H1 (cell line): ENCODE measurements around the gene CMKLR1. TPM values are rescaled to one million over a fixed set of nuclear protein-coding genes. Genes with fewer than 3 reads are reported as not detected.

Experiments used
- CTCF ChIA-PET: fragments of 300-600 bp; sonication (Branson Sonifier 250); formaldehyde crosslinking; loops from one replicate; lab custom pipeline; 2021; ENCODE audit not compliant: partially characterized antibody; lab: Charles Lee
- POLR2A ChIA-PET: fragments of 300-600 bp; sonication (Branson Sonifier 250); formaldehyde crosslinking; loops from one replicate; lab custom pipeline; 2021; ENCODE audit warnings: inconsistent platforms; ENCODE audit not compliant: partially characterized antibody; lab: Charles Lee
- DNase-seq, 2 experiments: peaks; one replicate each; pipeline versions ENCODE4 v3.0.0 to v3.0.0-alpha.2; 2010 to 2022; ENCODE audit warnings: low spot score in 2 of 2, low read depth in 1 of 2, mixed read lengths in 1 of 2
- FAIRE-seq: peaks from 2 replicates; lab custom pipeline; 2011; peaks lifted over from hg19 to GRCh38; lab: Jason Lieb, UNC
- H2AFZ ChIP-seq: 2 replicates; pipeline ENCODE4 v1.8.1; 2012; ENCODE audit warnings: low read length, inconsistent platforms
- H2AK5ac ChIP-seq: 2 replicates; pipeline ENCODE4 v1.6.1; 2013; ENCODE audit warnings: low read depth, low read length
- H2BK120ac ChIP-seq: replicated peaks from 2 replicates; pipeline ENCODE3; 2013; ENCODE audit warnings: low read depth, low read length, inconsistent platforms
- H2BK12ac ChIP-seq: 2 replicates; pipeline ENCODE4 v1.6.1; 2013; ENCODE audit warnings: low read depth, low read length
- H2BK15ac ChIP-seq: 2 replicates; pipeline ENCODE4 v1.6.1; 2013; ENCODE audit warnings: low read length
- H2BK20ac ChIP-seq: 2 replicates; pipeline ENCODE4 v1.6.1; 2013; ENCODE audit warnings: low read length
- H2BK5ac ChIP-seq: 2 replicates; pipeline ENCODE4 v1.6.1; 2013; ENCODE audit warnings: low read depth, low read length
- H3K14ac ChIP-seq: 2 replicates; pipeline ENCODE4 v1.6.1; 2013; ENCODE audit warnings: inconsistent platforms; ENCODE audit not compliant: insufficient read length
- H3K18ac ChIP-seq: 2 replicates; pipeline ENCODE4 v1.6.1; 2013; ENCODE audit warnings: low read length; ENCODE audit errors: extremely low read depth
- H3K23ac ChIP-seq: 2 replicates; pipeline ENCODE4 v1.6.1; 2013; ENCODE audit warnings: inconsistent platforms; ENCODE audit not compliant: insufficient read length
- H3K23me2 ChIP-seq: 2 replicates; pipeline ENCODE4 v1.6.1; 2013; ENCODE audit warnings: low read depth, low read length
- H3K27ac ChIP-seq: 2 replicates; pipeline ENCODE4 v1.6.1; 2011; ENCODE audit warnings: low read depth, low read length, inconsistent platforms
- H3K27me3 ChIP-seq, 4 experiments: replicated peaks in 1 of 4; 1 replicate in 1 of 4; 2 replicates in 3 of 4; pipeline versions ENCODE4 v1.6.1 to v1.8.1; 2011 to 2013; ENCODE audit warnings: low read length in 3 of 4, mild to moderate bottlenecking in 3 of 4, inconsistent platforms in 2 of 4, mixed read lengths in 2 of 4, moderate library complexity in 1 of 4; ENCODE audit not compliant: control insufficient read depth in 3 of 4, insufficient read depth in 3 of 4; ENCODE audit errors: extremely low read depth in 1 of 4
- H3K36me3 ChIP-seq, 4 experiments: 2 replicates each; pipeline versions ENCODE4 v1.6.1 to v1.8.1; 2011 to 2013; ENCODE audit warnings: mild to moderate bottlenecking in 4 of 4, low read length in 3 of 4, moderate library complexity in 2 of 4, control low read depth in 1 of 4, inconsistent platforms in 1 of 4; ENCODE audit not compliant: insufficient read depth in 4 of 4, control insufficient read depth in 2 of 4
- H3K4ac ChIP-seq: replicated peaks from 2 replicates; pipeline ENCODE3; 2013; ENCODE audit warnings: low read length, low read depth, mixed read lengths, inconsistent platforms; ENCODE audit not compliant: insufficient read length
- H3K4me1 ChIP-seq, 4 experiments: replicated peaks in 1 of 4; 1 replicate in 1 of 4; 2 replicates in 3 of 4; pipeline versions ENCODE4 v1.6.1 to v1.8.1; 2011 to 2013; ENCODE audit warnings: low read length in 3 of 4, inconsistent platforms in 2 of 4, mixed read lengths in 1 of 4; ENCODE audit not compliant: insufficient read depth in 4 of 4, control insufficient read depth in 3 of 4
- H3K4me2 ChIP-seq, 2 experiments: 2 replicates each; pipeline versions ENCODE4 v1.6.1 to v1.8.1; 2011 to 2013; ENCODE audit warnings: low read depth in 2 of 2, low read length in 2 of 2, control low read depth in 1 of 2, inconsistent platforms in 1 of 2, mild to moderate bottlenecking in 1 of 2; ENCODE audit not compliant: insufficient read depth in 1 of 2
- H3K4me3 ChIP-seq, 4 experiments: fragments of 200-600, 300-600 bp in 1 of 4; sonication (generic), shearing (Covaris generic), sonication (Bioruptor Twin) in 1 of 4; 2 replicates each; pipeline versions ENCODE4 v1.5.1 to v1.8.1; 2011 to 2016; ENCODE audit warnings: low read length in 4 of 4, low read depth in 3 of 4, control low read depth in 2 of 4, inconsistent platforms in 2 of 4, mild to moderate bottlenecking in 2 of 4, mixed read lengths in 1 of 4, moderate library complexity in 1 of 4; ENCODE audit not compliant: insufficient read depth in 2 of 4; ENCODE audit errors: extremely low read depth in 1 of 4
- H3K56ac ChIP-seq: replicated peaks from 2 replicates; pipeline ENCODE3; 2013; ENCODE audit warnings: low read depth, mild to moderate bottlenecking, mixed read lengths, low read length, inconsistent platforms; ENCODE audit not compliant: insufficient read length
- H3K79me1 ChIP-seq: 2 replicates; pipeline ENCODE4 v1.6.1; 2013; ENCODE audit warnings: low read depth, low read length, control low read depth
- H3K79me2 ChIP-seq, 2 experiments: 2 replicates each; pipeline versions ENCODE4 v1.6.1 to v1.8.1; 2012 to 2013; ENCODE audit warnings: low read length in 2 of 2, mild to moderate bottlenecking in 2 of 2, inconsistent platforms in 1 of 2; ENCODE audit not compliant: insufficient read depth in 2 of 2, control insufficient read depth in 1 of 2
- H3K9ac ChIP-seq, 4 experiments: replicated peaks in 1 of 4; 1 replicate in 1 of 4; 2 replicates in 3 of 4; pipeline versions ENCODE4 v1.6.1 to v1.8.1; 2011 to 2013; ENCODE audit warnings: low read depth in 3 of 4, low read length in 3 of 4, control low read depth in 2 of 4, mild to moderate bottlenecking in 2 of 4, moderate library complexity in 2 of 4, inconsistent platforms in 1 of 4; ENCODE audit errors: extremely low read depth in 1 of 4
- H3K9me3 ChIP-seq, 2 experiments: 2 replicates each; pipeline versions ENCODE4 v1.6.1 to v1.8.1; 2012 to 2013; ENCODE audit warnings: mild to moderate bottlenecking in 2 of 2, moderate library complexity in 2 of 2, control low read depth in 1 of 2, inconsistent platforms in 1 of 2, low read depth in 1 of 2, low read length in 1 of 2, mixed read lengths in 1 of 2; ENCODE audit not compliant: insufficient read depth in 2 of 2
- H4K20me1 ChIP-seq, 2 experiments: replicated peaks in 1 of 2; 2 replicates each; pipeline versions ENCODE3 to v1.8.1; 2011 to 2013; ENCODE audit warnings: inconsistent platforms in 2 of 2, low read length in 2 of 2, mild to moderate bottlenecking in 1 of 2; ENCODE audit not compliant: insufficient read depth in 2 of 2, control insufficient read depth in 1 of 2
- H4K5ac ChIP-seq: 2 replicates; pipeline ENCODE4 v1.6.1; 2013; ENCODE audit warnings: low read length, low read depth, mixed read lengths, inconsistent platforms; ENCODE audit not compliant: insufficient read length
- H4K8ac ChIP-seq: 2 replicates; pipeline ENCODE4 v1.8.0; 2013; ENCODE audit warnings: mild to moderate bottlenecking, moderate library complexity, low read length, inconsistent platforms; ENCODE audit not compliant: insufficient read depth; ENCODE audit errors: extremely low read depth
- H4K91ac ChIP-seq: replicated peaks from 2 replicates; pipeline ENCODE3; 2013; ENCODE audit warnings: low read length, mixed read lengths, inconsistent platforms; ENCODE audit not compliant: insufficient read length
- CREB1 ChIP-seq: IDR thresholded peaks from 2 replicates; pipeline ENCODE4 v1.6.1; 2012; ENCODE audit warnings: inconsistent platforms
- SIN3A ChIP-seq, 2 experiments: IDR thresholded peaks in 1 of 2; conservative IDR thresholded peaks in 1 of 2; 2 replicates each; pipeline ENCODE4 v1.6.1; 2011 to 2012; ENCODE audit warnings: low read length in 2 of 2, improper control_type of control experiment in 1 of 2, low read depth in 1 of 2, mild to moderate bottlenecking in 1 of 2
- WGBS, 2 experiments: shearing (Covaris generic) in 1 of 2; methylation state at CpG; one replicate each; pipeline versions ENCODE4 v1.1.6 to v1.1.7; 2013 to 2015; ENCODE audit warnings: low lambda C conversion rate in 2 of 2, mixed read lengths in 2 of 2, inconsistent platforms in 1 of 2, low coverage in 1 of 2, missing lambda C conversion rate in 1 of 2; ENCODE audit not compliant: insufficient replicate concordance in 2 of 2, insufficient coverage in 1 of 2, insufficient read length in 1 of 2; ENCODE audit errors: extremely low coverage in 1 of 2, missing lambda C conversion rate in 1 of 2; 5-methylcytosine and 5-hydroxymethylcytosine counted together
- polyA plus RNA-seq, 7 experiments: library from polyadenylated mRNA; depleted of rRNA in 3 of 7; stranded (reverse) in 5 of 7; unstranded in 2 of 7; fragments of >200 nt in 5 of 7; fragments of 200-250 nt in 2 of 7; gene quantifications; 1 replicate in 5 of 7; 2 replicates in 1 of 7; 4 replicates in 1 of 7; pipeline versions ENCODE4 v1.2.1 to v1.2.3, GENCODE V29; 2011 to 2013; ENCODE audit warnings: missing spikeins in 2 of 7, mixed read lengths in 2 of 7
- total RNA-seq: library from RNA; stranded (reverse); fragmentation: NEBNext Ultra II Directional; extraction: Animal tissue kit (Norgen Biotek cat#: 25700); gene quantifications from 2 replicates; pipeline ENCODE4 v1.2.1, GENCODE V29; 2021

The CMKLR1 gene
- total and polyA plus RNA-seq, 2 of the 8 experiments (the other 6 are each of a cell fraction or from before 2014, with no cell fraction given), result 2.1 to 2.8 TPM

DNA sequence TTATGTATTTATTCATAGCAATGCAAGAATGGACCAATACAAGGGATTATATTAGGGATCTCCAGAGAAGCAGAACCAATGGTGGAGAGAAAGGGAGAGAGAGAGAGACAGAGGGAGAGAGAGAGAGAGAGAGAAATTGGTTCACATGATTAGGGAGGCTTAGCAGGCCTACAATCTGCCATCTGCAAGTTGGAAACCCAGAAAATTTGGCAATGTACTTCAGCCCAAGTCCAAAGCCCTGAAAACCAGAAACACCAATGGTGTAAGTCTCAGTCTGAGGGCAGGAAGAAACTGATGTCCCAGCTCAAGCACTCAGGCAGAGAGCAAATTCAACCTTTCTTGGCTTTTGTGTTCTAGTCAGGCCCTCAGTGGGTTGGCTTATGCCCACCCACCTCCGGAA is 48.7 kb upstream of the CMKLR1 start:
- Histone ChIP-seq H2BK15ac (no peak overlapping the region), H3K9ac (no peak overlapping the region), H3K79me1 (no peaks in the 10 kb centered on the region), H3K4me3 (no peak overlapping the region), H2BK20ac (no peak overlapping the region), H2AFZ (no peak overlapping the region), H3K14ac (no peak overlapping the region), H3K56ac (no peak overlapping the region), H3K9me3 (peaks cover 5 to 7% of the 10 kb centered on the region in 2 experiments; a peak in 2 of 4 replicates), H2BK5ac (no peak overlapping the region), H3K36me3 (no peaks in the 10 kb centered on the region), H4K5ac (no peak overlapping the region), H2BK12ac (no peak overlapping the region), H3K79me2 (no peaks in the 10 kb centered on the region), H4K8ac (no peak overlapping the region), H3K23ac (no peak overlapping the region), H3K27ac (no peak overlapping the region), H3K4ac (no peak overlapping the region), H2BK120ac (no peak overlapping the region), H3K18ac (no peak overlapping the region), H3K4me1 (peaks cover 0 to 8% (median 3%) of the 10 kb centered on the region in 4 experiments; a peak in 4 of 7 replicates), H3K23me2 (peaks cover 7% of the 10 kb centered on the region; the same call in 1 of the 2 replicates), H4K91ac (no peak overlapping the region), H3K4me2 (no peak overlapping the region), H2AK5ac (no peak overlapping the region), H4K20me1 (peaks cover 0 to 4% of the 10 kb centered on the region in 2 experiments), H3K27me3 (no peaks in the 10 kb centered on the region)
- POLR2A ChIA-PET, result interaction anchor here (1.7 kb wide), 1 partner anchor 12 kb away, joined by 3 read pairs; no protein-coding TSS in a partner anchor
- CTCF ChIA-PET, result interaction anchor here (1.0 kb wide), 1 partner anchor 14 kb away, joined by 7 read pairs; no protein-coding TSS in a partner anchor
- no peak for DNase-seq
- WGBS, 2 experiments, result 95% methylated on average over 1 of the region's 1 CpG; no CpG with 5 or more reads in 1 of the 2 experiments
- FAIRE-seq, result no peak
- no peak for TF ChIP-seq SIN3A (conservative IDR thresholded peaks at IDR 0.05 in 1 of 2, IDR thresholded peaks at IDR 0.05 in 1 of 2; ENCODE audit: low read depth in 1 of 2, low read length in 2 of 2)
- no peak for TF ChIP-seq CREB1
